Left lung (tissue), 10 donors: ENCODE results near the gene ROBO1. TPM values are rescaled to one million over a fixed set of nuclear protein-coding genes. Genes with fewer than 3 reads are reported as not detected.

ENCODE experiments used
- ATAC-seq: fragments of 200-7000 bp; cut with Tn5 transposase; one replicate; pipeline ENCODE4 v1.9.1; 2020; ENCODE audit warnings: moderate library complexity
- DNase-seq, 4 donors: peaks; one replicate each; pipeline ENCODE4 v3.0.0-alpha.2; 2013 to 2020
- H3K27ac ChIP-seq, 2 donors: fragments of 200-600 bp; sonication (generic) in 1 of 2; one replicate each; pipeline versions ENCODE4 v1.5.0 to v1.8.0; 2020 to 2021
- H3K27me3 ChIP-seq, 2 donors: fragments of 200-600 bp; sonication (generic) in 1 of 2; one replicate each; pipeline versions ENCODE4 v1.5.0 to v1.8.0; 2020 to 2021
- H3K36me3 ChIP-seq, 2 donors: fragments of 200-600 bp; sonication (generic) in 1 of 2; one replicate each; pipeline versions ENCODE4 v1.5.0 to v1.8.0; 2020 to 2021
- H3K4me1 ChIP-seq, 2 donors: fragments of 200-600 bp; one replicate each; pipeline ENCODE4 v1.8.0; 2021
- H3K4me3 ChIP-seq, 2 donors: fragments of 200-600 bp; sonication (generic) in 1 of 2; one replicate each; pipeline versions ENCODE4 v1.5.0 to v1.8.0; 2020 to 2021; ENCODE audit warnings: mild to moderate bottlenecking in 1 of 2
- H3K9me3 ChIP-seq, 2 donors: fragments of 200-600 bp; sonication (generic) in 1 of 2; one replicate each; pipeline versions ENCODE4 v1.5.0 to v1.8.0; 2020 to 2021
- CTCF ChIP-seq, 2 donors: fragments of 200-600 bp; sonication (generic) in 1 of 2; IDR thresholded peaks; one replicate each; pipeline versions ENCODE4 v1.5.0 to v1.8.0; 2021; ENCODE audit warnings: antibody characterized with exemption in 2 of 2
- intact Hi-C, 2 donors: fragments of 100-400 bp; cut with DNase I; formaldehyde crosslinking; loops; one replicate each; pipeline versions ENCODE4 v1.11.2 to v1.14.2; 2022
- polyA plus RNA-seq, 6 donors: library from polyadenylated mRNA; unstranded; fragments of 120-200 nt; gene quantifications; one replicate each; pipeline ENCODE4 v1.2.1, GENCODE V29; 2013; ENCODE audit not compliant: insufficient read length in 6 of 6
- total RNA-seq, 2 donors: library from RNA; stranded (reverse); fragmentation: NEBNext Ultra II Directional; extraction: Animal tissue kit (Norgen Biotek cat#: 25700); gene quantifications; one replicate each; pipeline ENCODE4 v1.2.1, GENCODE V29; 2021
- donor health status: DM: no; HTN: yes; CAD: no.
- donor health status: DM: no; HTN: no; CAD: no.

Gene ROBO1
- total and polyA plus RNA-seq, 8 donors: 20.3 to 134 (median 102) TPM

GRCh38 chr3:79587150-79587549 is 180.6 kb downstream of the ROBO1 start:
- intact Hi-C loops: no loop called here
- Histone ChIP-seq H3K4me3 (no peak overlapping the region), H3K27me3 (no peaks in the 10 kb centered on the region), H3K4me1 (no peaks in the 10 kb centered on the region), H3K27ac (no peak overlapping the region), H3K9me3 (no peaks in the 10 kb centered on the region), H3K36me3 (no peaks in the 10 kb centered on the region)
- ATAC-seq (no peak), DNase-seq (no peak)
- no peak for TF ChIP-seq CTCF (IDR thresholded peaks at IDR 0.05)

GRCh38 chr3:79586232-79586631 is 181.6 kb downstream of the ROBO1 start:
- Histone ChIP-seq H3K9me3 (no peaks in the 10 kb centered on the region), H3K27ac (no peak overlapping the region), H3K27me3 (no peaks in the 10 kb centered on the region), H3K4me3 (no peak overlapping the region), H3K36me3 (no peaks in the 10 kb centered on the region), H3K4me1 (no peaks in the 10 kb centered on the region)
- TF ChIP-seq CTCF (IDR thresholded peaks at IDR 0.05): no peak
- no peak for ATAC-seq
- DNase-seq: no peak
- intact Hi-C loops: no loop called here

- no peak for TF ChIP-seq CTCF (IDR thresholded peaks at IDR 0.05)
- H3K4me1 ChIP-seq: no peaks in the 10 kb centered on the region
- peak in 1 of 4 donors; percentile 21 for DNase-seq
- no peaks in the 10 kb centered on the region for H3K9me3 ChIP-seq
- no peak for ATAC-seq
- H3K36me3 ChIP-seq: no peaks in the 10 kb centered on the region
- no peaks in the 10 kb centered on the region for H3K27me3 ChIP-seq
- H3K27ac ChIP-seq: no peak overlapping the region
- no peak overlapping the region for H3K4me3 ChIP-seq
- intact Hi-C loops: no loop called here
Measured at GRCh38 chr3:79572930-79573329, 194.9 kb downstream of the ROBO1 start.

- no peak for TF ChIP-seq CTCF (IDR thresholded peaks at IDR 0.05)
- Histone ChIP-seq H3K4me3 (no peak overlapping the region), H3K4me1 (no peaks in the 10 kb centered on the region), H3K36me3 (no peaks in the 10 kb centered on the region), H3K27me3 (no peaks in the 10 kb centered on the region), H3K27ac (no peak overlapping the region), H3K9me3 (no peaks in the 10 kb centered on the region)
- intact Hi-C loops: no loop called here
- DNase-seq (peak in 1 of 4 donors; percentile 35), ATAC-seq (no peak)
Measured at GRCh38 chr3:79568938-79569337, 198.9 kb downstream of the ROBO1 start.

- Histone ChIP-seq H3K27me3 (no peaks in the 10 kb centered on the region), H3K4me3 (no peak overlapping the region), H3K4me1 (no peaks in the 10 kb centered on the region), H3K9me3 (peaks cover 0 to under 1% of the 10 kb centered on the region in 2 donors), H3K27ac (no peak overlapping the region), H3K36me3 (no peaks in the 10 kb centered on the region)
- no peak for ATAC-seq
- no peak for TF ChIP-seq CTCF (IDR thresholded peaks at IDR 0.05)
- no peak for DNase-seq
- intact Hi-C loops: no loop called here
Measured at GRCh38 chr3:79564192-79564591, 203.6 kb downstream of the ROBO1 start.
